GM12891 (cell line): ENCODE results near the gene PRR20G.

Experiments used
- DNase-seq: peaks from one replicate; pipeline ENCODE4 v3.0.0; 2011; ENCODE audit warnings: low spot score; ENCODE audit not compliant: insufficient read length
- FAIRE-seq: peaks from 2 replicates; lab custom pipeline; 2011; peaks lifted over from hg19 to GRCh38; lab: Jason Lieb, UNC
- PAX5 ChIP-seq: IDR thresholded peaks from 2 replicates; pipeline ENCODE4 v1.6.1; 2011; ENCODE audit warnings: low read length, moderate library complexity, mild to moderate bottlenecking; ENCODE audit not compliant: insufficient read depth, severe bottlenecking
- POLR2A ChIP-seq: IDR thresholded peaks from 2 replicates; pipeline ENCODE4 v1.6.1; 2011; ENCODE audit warnings: low read depth, low read length, control low read depth
- POLR2AphosphoS5 ChIP-seq: IDR thresholded peaks from 2 replicates; pipeline ENCODE4 v1.6.1; 2011; ENCODE audit warnings: low read depth, low read length, control low read depth
- POU2F2 ChIP-seq: IDR thresholded peaks from 2 replicates; pipeline ENCODE4 v1.6.1; 2011; ENCODE audit warnings: low read depth, mild to moderate bottlenecking, control low read depth, low read length, moderate library complexity
- SPI1 ChIP-seq: IDR thresholded peaks from 2 replicates; pipeline ENCODE4 v1.6.1; 2011; ENCODE audit warnings: low read depth, low read length, control low read depth
- TAF1 ChIP-seq: IDR thresholded peaks from 2 replicates; pipeline ENCODE4 v1.6.1; 2011; ENCODE audit warnings: low read depth, low read length, control low read depth

PRR20G gene

GRCh38 chr3:127264794-127265514 lies 22.9 kb downstream of the PRR20G start:
- DNase-seq (no peak), FAIRE-seq (no peak)

GRCh38 chr3:127264292-127264691 lies 23.6 kb downstream of the PRR20G start:
- no peak for FAIRE-seq
- TF ChIP-seq POU2F2 (no peak), POLR2A (no peak), TAF1 (no peak), PAX5 (no peak), SPI1 (no peak), POLR2AphosphoS5 (no peak)
- DNase-seq: no peak

More at GRCh38 chr3:127264794-127265514, 22.9 kb downstream of the PRR20G start:
- TF ChIP-seq SPI1 (no peak), PAX5 (no peak), POU2F2 (no peak), POLR2AphosphoS5 (no peak)

GRCh38 chr3:127263586-127264231 lies 24.1 kb downstream of the PRR20G start:
- FAIRE-seq (no peak), DNase-seq (no peak)
- TF ChIP-seq POLR2A (no peak), SPI1 (no peak), POU2F2 (no peak), PAX5 (no peak), TAF1 (no peak)

GRCh38 chr3:127263037-127263436 lies 24.8 kb downstream of the PRR20G start:
- FAIRE-seq: no peak
- DNase-seq: no peak
- TF ChIP-seq POLR2A: no peak
- TF ChIP-seq POU2F2: no peak
- TF ChIP-seq PAX5: no peak
- no peak for TF ChIP-seq POLR2AphosphoS5
- TF ChIP-seq TAF1: no peak
- no peak for TF ChIP-seq SPI1

- FAIRE-seq (no peak), DNase-seq (no peak)
- TF ChIP-seq POU2F2 (no peak), POLR2A (no peak), POLR2AphosphoS5 (no peak), PAX5 (no peak), TAF1 (no peak), SPI1 (no peak)
Measured at GRCh38 chr3:127262533-127262932, 25.3 kb downstream of the PRR20G start.

- no peak for DNase-seq
- no peak for TF ChIP-seq TAF1
- no peak for TF ChIP-seq POU2F2
- no peak for TF ChIP-seq SPI1
- no peak for TF ChIP-seq PAX5
- no peak for TF ChIP-seq POLR2A
- TF ChIP-seq POLR2AphosphoS5: no peak
- no peak for FAIRE-seq
Measured at GRCh38 chr3:127261925-127262324, 25.9 kb downstream of the PRR20G start.

- no peak for TF ChIP-seq POLR2A
- TF ChIP-seq POU2F2: no peak
- no peak for TF ChIP-seq POLR2AphosphoS5
- no peak for TF ChIP-seq SPI1
- TF ChIP-seq PAX5: no peak
- no peak for TF ChIP-seq TAF1
- no peak for DNase-seq
- no peak for FAIRE-seq
Measured at GRCh38 chr3:127260826-127261555, 26.9 kb downstream of the PRR20G start.

- DNase-seq (no peak), FAIRE-seq (no peak)
- TF ChIP-seq PAX5 (no peak), TAF1 (no peak), POLR2AphosphoS5 (no peak), POU2F2 (no peak), POLR2A (no peak), SPI1 (no peak)
Measured at GRCh38 chr3:127260416-127260815, 27.4 kb downstream of the PRR20G start.

GRCh38 chr3:127259882-127260281 lies 28.0 kb downstream of the PRR20G start:
- TF ChIP-seq TAF1: no peak
- TF ChIP-seq POU2F2: no peak
- TF ChIP-seq SPI1: no peak
- no peak for TF ChIP-seq PAX5
- no peak for TF ChIP-seq POLR2A
- TF ChIP-seq POLR2AphosphoS5: no peak
- FAIRE-seq (no peak), DNase-seq (no peak)
